ENCODE results near the gene PTPRJ. TPM values are rescaled to one million over a fixed set of nuclear protein-coding genes. Genes with fewer than 3 reads are reported as not detected.

Gene PTPRJ
- total RNA-seq, 1 experiment from 2014 or later: 18.0 TPM

GRCh38 chr11:48087974-48088681 is 107.8 kb downstream of the PTPRJ start:
- no peak for DNase-seq (ENCODE audit: extremely low read depth, low read depth)

- no peak for DNase-seq (ENCODE audit: extremely low read depth, low read depth)
Measured at GRCh38 chr11:48088682-48089050, 108.3 kb downstream of the PTPRJ start.

GRCh38 chr11:48090174-48090573 is 109.8 kb downstream of the PTPRJ start:
- DNase-seq (ENCODE audit: extremely low read depth, low read depth): no peak

- DNase-seq (ENCODE audit: extremely low read depth, low read depth): no peak
Measured at GRCh38 chr11:48091426-48092102, 111.2 kb downstream of the PTPRJ start.

- no peak for DNase-seq (ENCODE audit: extremely low read depth, low read depth)
Measured at GRCh38 chr11:48093323-48093722, 113.0 kb downstream of the PTPRJ start.

- no peak for DNase-seq (ENCODE audit: extremely low read depth, low read depth)
Measured at GRCh38 chr11:48093795-48094642, 113.7 kb downstream of the PTPRJ start.

- no peak for DNase-seq (ENCODE audit: extremely low read depth, low read depth)
Measured at GRCh38 chr11:48094643-48095339, 114.4 kb downstream of the PTPRJ start.

GRCh38 chr11:48095779-48096470 is 115.6 kb downstream of the PTPRJ start:
- DNase-seq (ENCODE audit: extremely low read depth, low read depth): no peak

- DNase-seq (ENCODE audit: extremely low read depth, low read depth): no peak
Measured at GRCh38 chr11:48096588-48097525, 116.5 kb downstream of the PTPRJ start.

- DNase-seq (ENCODE audit: extremely low read depth, low read depth): no peak
Measured at GRCh38 chr11:48098024-48098423, 117.7 kb downstream of the PTPRJ start.

GRCh38 chr11:48099916-48100446 is 119.6 kb downstream of the PTPRJ start:
- no peak for DNase-seq (ENCODE audit: extremely low read depth, low read depth)

GRCh38 chr11:48101044-48101733 is 120.8 kb downstream of the PTPRJ start:
- DNase-seq (ENCODE audit: extremely low read depth, low read depth): no peak

- no peak for DNase-seq (ENCODE audit: extremely low read depth, low read depth)
Measured at GRCh38 chr11:48101958-48102357, 121.6 kb downstream of the PTPRJ start.

- DNase-seq (ENCODE audit: extremely low read depth, low read depth): no peak
Measured at GRCh38 chr11:48103621-48104567, 123.5 kb downstream of the PTPRJ start.

GRCh38 chr11:48104568-48104924 is 124.2 kb downstream of the PTPRJ start:
- no peak for DNase-seq (ENCODE audit: extremely low read depth, low read depth)

- no peak for DNase-seq (ENCODE audit: extremely low read depth, low read depth)
Measured at GRCh38 chr11:48105096-48105990, 125.0 kb downstream of the PTPRJ start.
